HG03457 (cell line): Measurements from ENCODE around the gene CAPZB.
"Not testable (repeated sequence)": the region's sequence is repeated elsewhere in the genome, so short reads cannot be mapped to it uniquely, and the experiment has no call there.

Experiments
- ATAC-seq: cut with Tn5 transposase; IDR thresholded peaks from one replicate; pipeline ENCODE4 v1.9.1; 2021; ENCODE audit warnings: moderate number of reproducible peaks; ENCODE audit not compliant: unreplicated experiment

The CAPZB gene

GRCh38 chr1:19485362-19486187 lies at the start of gene CAPZB:
Gene CAPZB (minus strand): TSS chr1:19485539. CDS start chr1:19485438, 101 bp downstream.
- ATAC-seq = peak; percentile 57

DNA sequence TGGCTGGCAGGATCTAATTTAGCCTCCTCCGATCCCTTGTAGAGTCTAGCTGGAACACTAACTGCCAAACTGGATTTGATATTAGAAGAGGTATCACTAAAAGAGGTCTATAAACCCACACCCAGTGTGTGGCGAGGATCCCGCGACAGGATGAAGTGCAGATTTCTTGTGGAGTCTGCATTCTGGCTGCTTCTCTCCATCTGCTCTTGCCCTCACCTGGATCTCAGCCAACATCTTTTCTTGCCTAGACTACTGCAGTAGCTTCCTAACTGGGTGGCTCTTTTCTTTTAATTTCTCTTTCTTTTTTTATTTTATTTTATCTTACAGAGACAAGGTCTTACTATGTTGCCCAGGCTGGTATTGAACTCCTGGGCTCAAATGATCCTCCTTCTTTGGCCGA lies 48.9 kb upstream of the CAPZB start:
- no peak for ATAC-seq

- ATAC-seq = no peak
Observed at GRCh38 chr1:19533626-19534025, 48.3 kb upstream of the CAPZB start.

GRCh38 chr1:19532519-19532918 lies 47.2 kb upstream of the CAPZB start:
- ATAC-seq = no peak

DNA sequence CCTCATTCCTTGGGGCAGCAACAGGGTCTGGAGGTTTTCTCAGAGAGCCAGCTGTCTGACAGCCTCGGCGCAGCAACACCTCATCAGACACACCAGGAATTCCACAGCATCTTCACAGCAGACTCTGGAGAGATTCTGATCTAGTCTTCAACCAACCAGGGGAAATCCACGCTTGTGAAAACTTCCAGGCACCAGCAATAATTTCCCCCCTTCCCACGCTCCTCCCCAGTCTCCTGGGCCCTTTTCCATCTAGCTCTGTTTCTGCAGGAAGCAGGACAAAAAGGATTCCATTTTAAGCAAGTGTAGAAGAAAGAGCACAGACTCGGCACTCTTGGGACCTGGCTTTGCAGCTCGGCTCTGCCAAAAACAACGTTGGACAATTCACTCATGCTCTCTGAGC lies 44.3 kb upstream of the CAPZB start:
- no peak for ATAC-seq

- ATAC-seq = no peak
Observed at GRCh38 chr1:19528438-19528837, 43.1 kb upstream of the CAPZB start.

GRCh38 chr1:19525607-19526545 lies 40.5 kb upstream of the CAPZB start:
- ATAC-seq = no peak

GRCh38 chr1:19524791-19525190 lies 39.5 kb upstream of the CAPZB start:
- no peak for ATAC-seq

- ATAC-seq = not testable (repeated sequence)
Observed at GRCh38 chr1:19522570-19522969, 37.2 kb upstream of the CAPZB start.

DNA sequence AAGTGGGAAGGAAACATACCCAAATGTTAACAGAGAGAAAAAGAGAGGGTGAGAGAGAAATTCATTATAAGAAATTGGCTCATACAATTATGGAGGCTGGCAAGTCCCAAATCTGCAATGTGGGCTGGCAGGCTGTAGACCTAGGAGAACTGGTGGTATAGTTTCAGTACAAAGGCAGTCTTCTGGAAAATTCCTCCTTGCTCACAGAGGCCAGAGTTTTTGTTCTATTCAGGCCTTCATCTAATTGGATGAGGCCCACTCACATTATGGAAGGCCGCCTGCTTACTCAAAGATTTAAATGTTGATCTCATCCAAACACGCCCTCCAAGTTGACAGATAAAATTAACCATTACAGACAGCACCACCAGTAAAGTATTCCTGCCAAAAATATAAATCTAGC lies 36.1 kb upstream of the CAPZB start:
- no peak for ATAC-seq

GRCh38 chr1:19517017-19517416 lies 31.7 kb upstream of the CAPZB start:
- ATAC-seq = no peak

DNA sequence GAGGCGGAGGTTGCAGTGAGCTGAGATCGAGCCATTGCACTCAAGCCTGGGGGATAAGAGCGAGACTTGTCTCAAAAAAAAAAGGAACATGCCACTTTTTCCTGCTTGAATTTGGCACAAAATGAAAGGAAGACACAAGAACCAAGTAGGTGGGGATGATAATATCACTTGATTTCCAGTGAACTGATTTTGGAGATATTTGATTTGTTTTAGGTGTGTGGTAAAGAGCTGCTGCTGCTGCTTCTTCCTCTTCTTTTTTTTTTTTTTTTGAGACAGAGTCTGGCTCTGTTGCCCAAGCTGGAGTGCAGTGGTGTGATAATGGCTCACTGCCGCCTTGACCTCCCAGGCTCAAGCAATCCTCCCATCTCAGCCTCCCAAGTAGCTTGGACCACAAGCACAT lies 29.9 kb upstream of the CAPZB start:
- ATAC-seq = no peak

GRCh38 chr1:19514391-19514831 lies 29.1 kb upstream of the CAPZB start:
- no peak for ATAC-seq

- ATAC-seq = no peak
Observed at GRCh38 chr1:19512545-19512944, 27.2 kb upstream of the CAPZB start.

DNA sequence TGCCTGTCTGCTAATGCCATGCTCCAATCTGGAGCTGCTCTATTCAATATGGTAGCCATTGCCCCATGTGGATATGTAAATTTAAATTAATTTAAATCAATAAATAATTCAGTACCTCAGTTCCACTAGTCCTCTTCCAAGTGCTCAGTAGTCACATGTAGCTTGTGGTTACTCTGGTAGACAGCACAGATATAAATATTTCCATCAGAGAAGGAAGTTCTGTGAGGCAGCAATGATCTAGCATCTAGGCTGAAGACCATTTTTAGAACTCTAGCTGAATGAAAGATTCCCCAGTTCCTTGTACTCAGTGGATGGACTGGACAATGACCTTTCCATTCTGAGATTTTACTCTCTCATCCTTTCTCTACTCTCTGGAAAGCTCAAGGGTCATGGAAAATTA lies 25.8 kb upstream of the CAPZB start:
- no peak for ATAC-seq

DNA sequence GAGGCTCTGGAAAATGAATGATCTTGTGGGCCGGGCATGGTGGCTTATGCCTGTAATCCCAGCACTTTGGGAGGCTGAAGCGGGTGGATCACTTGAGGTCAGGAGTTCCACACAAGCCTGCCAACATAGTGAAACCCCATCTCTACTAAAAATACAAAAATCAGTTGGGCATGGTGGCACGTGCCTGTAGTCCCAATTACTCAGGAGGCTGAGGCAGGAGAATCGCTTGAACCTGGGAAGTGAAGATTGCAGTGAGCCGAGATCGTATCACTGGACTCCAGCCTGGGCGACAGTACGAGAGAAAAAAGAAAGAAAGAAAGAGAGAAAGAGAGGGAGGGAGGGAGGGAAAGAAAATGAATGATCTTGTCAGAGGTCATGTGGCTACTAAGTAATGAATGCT lies 24.3 kb upstream of the CAPZB start:
- ATAC-seq = not testable (repeated sequence)

GRCh38 chr1:19507516-19507915 lies 22.2 kb upstream of the CAPZB start:
- no peak for ATAC-seq

DNA sequence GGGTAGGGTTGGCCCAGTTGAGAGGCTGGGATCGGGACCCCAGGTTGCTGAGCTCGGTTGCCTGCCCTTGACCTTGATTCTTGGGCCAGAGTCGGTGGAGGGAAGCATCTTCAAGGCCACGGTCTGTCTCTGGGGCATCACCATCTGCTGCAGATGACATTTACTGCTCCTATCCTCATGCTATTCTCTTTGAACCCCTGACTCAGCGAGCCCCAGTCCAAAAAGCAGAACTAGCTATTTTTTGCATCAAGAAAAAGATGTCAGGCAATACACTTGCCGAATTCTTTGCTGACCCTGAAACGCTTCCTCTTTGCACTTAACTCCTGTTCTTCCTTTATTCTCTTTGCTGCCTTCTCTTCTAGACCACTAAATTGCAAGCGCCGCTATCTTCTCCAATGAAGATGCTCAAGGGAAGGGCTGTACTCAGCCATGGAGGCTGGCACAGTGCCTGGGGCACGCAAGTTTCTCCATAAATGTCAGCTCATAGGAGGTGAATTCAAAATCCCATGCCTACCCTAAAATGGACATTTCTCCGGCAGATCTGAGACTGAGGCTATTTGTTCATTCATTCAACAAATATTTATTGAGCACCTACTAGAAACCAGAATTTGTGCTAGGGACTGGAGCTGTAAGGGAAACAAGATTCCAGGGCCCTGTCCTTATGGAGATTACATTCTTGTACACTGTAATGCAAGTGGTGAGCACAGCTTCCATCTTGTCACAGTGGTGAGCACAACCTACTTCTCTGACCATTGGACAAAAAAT lies 20.5 kb upstream of the CAPZB start:
- ATAC-seq = no peak

DNA sequence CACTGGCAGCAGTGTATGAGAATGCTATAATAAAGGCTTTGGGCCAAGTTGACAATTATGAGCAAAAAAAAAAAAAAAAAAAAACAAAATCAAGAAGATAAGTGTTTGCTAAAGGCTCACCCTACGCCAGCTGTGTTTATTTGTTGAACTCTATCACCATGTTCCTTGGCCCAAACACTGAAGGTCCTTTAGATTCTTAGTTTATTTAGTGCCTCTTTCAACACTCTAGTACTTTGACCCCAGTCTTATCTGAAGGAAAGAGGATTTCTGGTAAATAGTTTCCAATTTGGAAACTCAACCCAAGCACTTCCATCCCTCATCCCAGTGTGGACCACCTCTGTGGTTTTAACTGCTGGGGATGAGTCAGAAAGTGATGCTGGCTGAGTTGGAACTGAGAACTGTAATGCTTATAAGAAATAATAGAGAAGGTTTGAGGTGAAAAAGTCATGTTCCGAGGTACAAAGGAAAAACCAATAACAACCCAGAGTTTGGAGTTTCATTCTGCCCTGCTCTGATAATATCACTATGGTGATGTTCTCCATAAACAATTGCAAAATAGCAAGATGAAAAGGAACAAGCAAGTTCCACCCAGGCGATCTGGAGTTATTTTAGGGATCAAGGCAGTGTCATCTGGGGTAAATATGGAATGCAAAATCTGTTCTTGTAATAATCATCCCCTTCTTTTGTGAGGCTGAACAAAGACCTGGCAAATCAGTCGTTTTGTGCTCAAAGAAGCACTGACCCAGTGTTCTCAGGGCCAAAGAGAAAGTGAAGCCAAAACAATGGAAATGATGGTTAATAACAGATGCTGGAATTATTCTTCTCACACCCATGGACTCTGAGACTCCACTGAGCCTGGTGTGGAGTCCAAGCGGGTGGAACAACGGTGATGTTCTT lies 19.7 kb upstream of the CAPZB start:
- ATAC-seq = no peak

GRCh38 chr1:19502284-19502683 lies 16.9 kb upstream of the CAPZB start:
- not testable (repeated sequence) for ATAC-seq
